Measurements from ENCODE around the gene NMD3. TPM values are rescaled to one million over a fixed set of nuclear protein-coding genes. Genes with fewer than 3 reads are reported as not detected.

NMD3 gene
- total and polyA plus RNA-seq, 2 of the 13 experiments (the other 11 are each of a cell fraction or from before 2014, with no cell fraction given): 44.2 to 55.2 TPM

GRCh38 chr3:161215185-161215584 lies 5.9 kb upstream of the NMD3 start (continued):
- TF ChIP-seq YY1 (IDR thresholded peaks at IDR 0.05; ENCODE audit: insufficient read depth, insufficient replicate concordance, low read depth, low read length) (no peak), PAWR (CRISPR knock-in tag; IDR thresholded peaks at IDR 0.05; ENCODE audit: borderline replicate concordance) (no peak), ZMAT5 (CRISPR knock-in tag; IDR thresholded peaks at IDR 0.05; ENCODE audit: borderline replicate concordance, low read depth) (no peak), HNRNPUL1 (IDR thresholded peaks at IDR 0.05; ENCODE audit: low read depth, low read length) (no peak), JDP2 (CRISPR knock-in tag; IDR thresholded peaks at IDR 0.05; ENCODE audit: borderline replicate concordance) (no peak), HNF4A (CRISPR knock-in tag; IDR thresholded peaks at IDR 0.05) (peak; percentile 95), RXRB (CRISPR knock-in tag; IDR thresholded peaks at IDR 0.05; ENCODE audit: borderline replicate concordance) (peak; percentile 58; the same call in 1 of the 2 replicates), ZNF83 (CRISPR knock-in tag; IDR thresholded peaks at IDR 0.05; ENCODE audit: borderline replicate concordance) (no peak), SP1 (IDR thresholded peaks at IDR 0.05) (no peak), SP1 (CRISPR knock-in tag; IDR thresholded peaks at IDR 0.05) (no peak), PLSCR1 (CRISPR knock-in tag; IDR thresholded peaks at IDR 0.05; ENCODE audit: borderline replicate concordance) (no peak), SIN3A (IDR thresholded peaks at IDR 0.05; ENCODE audit: borderline replicate concordance, low read depth, low read length) (no peak), CEBPZ (IDR thresholded peaks at IDR 0.05; ENCODE audit: low read length) (no peak), CHD2 (IDR thresholded peaks at IDR 0.05; ENCODE audit: low read depth, low read length) (no peak), SCMH1 (CRISPR knock-in tag; IDR thresholded peaks at IDR 0.05; ENCODE audit: borderline replicate concordance) (no peak), ZNF280D (CRISPR knock-in tag; IDR thresholded peaks at IDR 0.05) (no peak), ZFP82 (CRISPR knock-in tag; IDR thresholded peaks at IDR 0.05; ENCODE audit: borderline replicate concordance) (no peak), FOXO1 (CRISPR knock-in tag; IDR thresholded peaks at IDR 0.05) (no peak; the same call in 1 of the 2 replicates), FOSL2 (CRISPR knock-in tag; IDR thresholded peaks at IDR 0.05) (peak; percentile 46; the same call in 1 of the 2 replicates), ZNF605 (CRISPR knock-in tag; IDR thresholded peaks at IDR 0.05) (no peak), KDM3A (CRISPR knock-in tag; IDR thresholded peaks at IDR 0.05; ENCODE audit: low read depth) (no peak), JUN (CRISPR knock-in tag; IDR thresholded peaks at IDR 0.05) (no peak), ZNF660 (CRISPR knock-in tag; IDR thresholded peaks at IDR 0.05; ENCODE audit: borderline replicate concordance, low read depth) (no peak), MXI1 (IDR thresholded peaks at IDR 0.05; ENCODE audit: borderline replicate concordance, low read depth, low read length) (no peak), POLR2G (IDR thresholded peaks at IDR 0.05; ENCODE audit: low read depth, low read length) (no peak)
